IPS DF 6.9 (cell line): ENCODE measurements around the gene TPO.
"Not testable (repeated sequence)": the region's sequence is repeated elsewhere in the genome, so short reads cannot be mapped to it uniquely, and the experiment has no call there.

Experiments
- DNase-seq: peaks from one replicate; pipeline ENCODE4 v3.0.0-alpha.2; 2013; ENCODE audit warnings: low read depth, low spot score
- H3K27ac ChIP-seq: one replicate; pipeline ENCODE4 v1.5.1; 2013; ENCODE audit warnings: low read length, control low read depth
- H3K27me3 ChIP-seq: 2 replicates; pipeline ENCODE4 v1.6.1; 2013; ENCODE audit warnings: mild to moderate bottlenecking, low read length; ENCODE audit not compliant: control insufficient read depth, insufficient read depth
- H3K36me3 ChIP-seq: 2 replicates; pipeline ENCODE4 v1.6.1; 2013; ENCODE audit warnings: low read length; ENCODE audit not compliant: control insufficient read depth, insufficient read depth
- H3K4me1 ChIP-seq: 2 replicates; pipeline ENCODE4 v1.6.1; 2013; ENCODE audit warnings: low read length; ENCODE audit not compliant: control insufficient read depth, insufficient read depth
- H3K4me3 ChIP-seq: 2 replicates; pipeline ENCODE4 v1.5.1; 2013; ENCODE audit warnings: mild to moderate bottlenecking, low read length
- H3K9me3 ChIP-seq: 2 replicates; pipeline ENCODE4 v1.6.1; 2013; ENCODE audit warnings: low read length, inconsistent platforms; ENCODE audit not compliant: control insufficient read depth, insufficient read depth
- WGBS: extraction: QIAGEN DNeasy Blood & Tissue Kit; methylation state at CpG from one replicate; pipeline ENCODE4 v1.1.7; 2013; ENCODE audit warnings: mixed read lengths, missing lambda C conversion rate; ENCODE audit not compliant: insufficient read length, insufficient coverage; 5-methylcytosine and 5-hydroxymethylcytosine counted together

The TPO gene

DNA sequence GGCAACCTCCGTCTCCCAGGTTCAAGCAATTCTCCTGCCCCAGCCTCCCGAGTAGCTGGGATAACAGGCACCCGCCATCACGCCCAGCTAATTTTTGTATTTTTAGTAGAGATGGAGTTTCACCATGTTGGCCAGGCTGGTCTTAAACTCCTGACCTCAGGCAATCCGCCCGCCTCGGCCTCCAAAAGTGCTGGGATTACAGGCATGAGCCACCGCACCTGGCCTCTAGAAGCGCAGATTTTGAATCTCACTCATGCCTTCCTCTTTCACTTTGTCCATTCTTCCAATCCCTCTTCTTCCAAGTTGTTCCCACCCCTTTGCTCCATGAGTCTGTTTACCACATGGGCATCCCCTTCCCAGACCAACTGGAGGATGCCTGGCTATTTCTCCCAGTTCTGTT, 79.0 kb downstream of the TPO start:
- not testable (repeated sequence) for H3K4me1 ChIP-seq

DNA sequence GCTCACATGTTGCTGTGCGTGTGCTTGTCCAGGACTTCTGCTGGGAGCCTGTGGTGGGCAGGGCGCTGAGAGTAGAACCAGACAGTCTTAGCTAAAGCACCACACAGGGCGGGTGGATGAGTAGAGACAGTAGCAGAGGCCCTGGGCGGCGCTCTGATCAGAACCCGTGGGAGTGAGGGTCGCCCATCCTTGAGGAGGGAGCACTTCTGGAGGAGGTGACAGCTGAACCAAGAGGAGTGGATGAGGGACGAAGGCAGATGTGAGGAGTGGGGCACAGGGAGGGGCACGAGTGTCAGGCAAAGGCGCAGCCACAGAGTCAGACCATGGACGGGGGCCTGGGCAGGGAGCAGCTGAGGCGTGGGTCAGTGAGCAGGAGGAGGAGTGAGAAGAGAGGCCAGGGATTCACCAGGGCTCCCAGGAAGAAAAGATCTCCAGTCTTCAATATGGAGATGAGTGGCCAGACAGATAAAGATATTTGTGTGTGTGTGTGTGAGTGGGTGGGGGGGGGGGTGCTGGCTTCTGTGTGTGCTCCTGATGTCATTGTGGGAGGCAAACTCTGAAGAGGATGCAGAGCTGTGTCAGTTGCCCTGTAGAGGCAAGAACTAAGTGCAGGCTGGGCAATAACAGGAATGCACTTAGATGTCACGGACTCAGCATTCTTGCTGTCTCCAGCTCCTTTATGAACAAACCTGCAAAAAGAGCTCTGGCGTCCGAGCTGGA, 79.6 kb downstream of the TPO start:
- Histone ChIP-seq H3K4me3 (no peak overlapping the region), H3K27me3 (no peaks in the 10 kb centered on the region), H3K36me3 (no peaks in the 10 kb centered on the region; the same call in 1 of the 2 replicates), H3K27ac (no peak overlapping the region), H3K9me3 (no peaks in the 10 kb centered on the region), H3K4me1 (no peaks in the 10 kb centered on the region)
- no CpG with 5 or more reads among the region's 15 CpGs for WGBS
- no peak for DNase-seq

More for the DNA sequence above, 79.0 kb downstream of the TPO start:
- DNase-seq, H3K27ac ChIP-seq, H3K36me3 ChIP-seq, H3K9me3 ChIP-seq, H3K27me3 ChIP-seq, H3K4me3 ChIP-seq: not testable (repeated sequence)
- no CpG with 5 or more reads among the region's 9 CpGs for WGBS

DNA sequence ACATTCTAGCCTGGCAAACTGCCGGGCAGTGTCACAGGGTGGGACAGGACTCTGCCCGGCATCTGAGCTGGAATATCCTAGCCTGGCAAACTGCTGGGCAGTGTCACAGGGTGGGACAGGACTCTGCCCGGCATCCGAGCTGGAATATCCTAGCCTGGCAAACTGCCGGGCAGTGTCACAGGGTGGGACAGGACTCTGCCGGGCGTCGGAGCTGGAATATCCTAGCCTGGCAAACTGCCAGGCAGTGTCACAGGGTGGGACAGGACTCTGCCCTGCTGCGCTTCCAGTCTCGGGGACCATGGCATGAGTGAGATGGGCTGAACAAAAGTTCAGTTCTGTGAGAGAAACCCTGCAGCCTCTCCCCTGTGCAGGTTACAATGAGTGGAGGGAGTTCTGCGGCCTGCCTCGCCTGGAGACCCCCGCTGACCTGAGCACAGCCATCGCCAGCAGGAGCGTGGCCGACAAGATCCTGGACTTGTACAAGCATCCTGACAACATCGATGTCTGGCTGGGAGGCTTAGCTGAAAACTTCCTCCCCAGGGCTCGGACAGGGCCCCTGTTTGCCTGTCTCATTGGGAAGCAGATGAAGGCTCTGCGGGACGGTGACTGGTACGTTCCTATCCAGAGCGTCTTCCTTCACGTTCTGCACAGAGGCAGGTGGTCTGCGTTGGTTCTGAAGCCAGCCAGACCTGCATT, 80.3 kb downstream of the TPO start:
- no peaks in the 10 kb centered on the region for H3K4me1 ChIP-seq

DNA sequence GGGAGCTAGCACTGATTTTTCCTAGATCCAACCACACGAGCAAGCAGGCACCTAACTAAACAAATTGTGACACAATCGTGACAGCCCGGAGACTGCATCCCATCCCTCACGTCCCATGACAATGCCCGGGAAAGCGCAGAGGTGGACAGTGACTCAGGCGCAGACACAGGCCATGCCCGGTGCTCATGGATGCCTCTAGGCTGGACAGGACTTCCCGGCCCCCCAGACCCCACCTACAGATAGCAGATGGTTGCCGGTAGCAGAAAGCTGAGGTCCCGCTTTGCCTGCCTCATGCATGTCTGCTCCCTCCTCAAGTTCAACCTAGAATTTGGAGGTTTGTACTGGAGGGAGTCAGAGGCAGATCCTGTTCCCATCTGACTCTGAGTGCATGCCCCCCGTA, 81.0 kb downstream of the TPO start:
- WGBS, result no CpG with 5 or more reads among the region's 12 CpGs
- no peaks in the 10 kb centered on the region for H3K4me1 ChIP-seq
- no peaks in the 10 kb centered on the region; the same call in 1 of the 2 replicates for H3K36me3 ChIP-seq
- no peaks in the 10 kb centered on the region for H3K27me3 ChIP-seq
- no peak overlapping the region for H3K27ac ChIP-seq
- H3K9me3 ChIP-seq, result no peaks in the 10 kb centered on the region
- DNase-seq, result no peak
- H3K4me3 ChIP-seq, result no peak overlapping the region

More for the DNA sequence above, 80.3 kb downstream of the TPO start:
- Histone ChIP-seq H3K27ac (no peak overlapping the region), H3K4me3 (no peak overlapping the region), H3K36me3 (no peaks in the 10 kb centered on the region; the same call in 1 of the 2 replicates), H3K27me3 (no peaks in the 10 kb centered on the region), H3K9me3 (no peaks in the 10 kb centered on the region)
- DNase-seq, result no peak
- no CpG with 5 or more reads among the region's 24 CpGs for WGBS

DNA sequence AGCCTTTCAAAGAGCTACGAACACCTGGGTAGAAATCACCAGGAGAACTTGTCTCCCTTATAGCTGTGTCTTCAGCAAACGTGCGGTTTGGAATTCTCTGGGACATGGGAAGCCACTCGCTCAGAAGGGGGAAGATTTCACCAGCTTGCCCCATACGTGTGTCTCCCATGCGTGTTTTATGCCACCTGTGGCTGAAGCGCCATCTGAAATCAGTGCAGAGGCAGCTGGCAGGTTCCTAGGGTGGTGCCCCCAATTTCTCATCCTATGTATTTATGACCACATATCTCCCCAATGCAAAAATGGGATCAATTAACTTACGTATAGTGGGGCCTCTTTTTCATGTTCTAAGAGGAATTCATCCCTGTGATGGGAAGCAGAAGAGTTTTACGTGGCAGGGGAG, 81.6 kb downstream of the TPO start:
- WGBS, result no CpG with 5 or more reads among the region's 9 CpGs
- Histone ChIP-seq H3K9me3 (no peaks in the 10 kb centered on the region), H3K27ac (no peak overlapping the region), H3K36me3 (no peaks in the 10 kb centered on the region; the same call in 1 of the 2 replicates), H3K27me3 (no peaks in the 10 kb centered on the region), H3K4me3 (no peak overlapping the region), H3K4me1 (no peaks in the 10 kb centered on the region)
- no peak for DNase-seq

DNA sequence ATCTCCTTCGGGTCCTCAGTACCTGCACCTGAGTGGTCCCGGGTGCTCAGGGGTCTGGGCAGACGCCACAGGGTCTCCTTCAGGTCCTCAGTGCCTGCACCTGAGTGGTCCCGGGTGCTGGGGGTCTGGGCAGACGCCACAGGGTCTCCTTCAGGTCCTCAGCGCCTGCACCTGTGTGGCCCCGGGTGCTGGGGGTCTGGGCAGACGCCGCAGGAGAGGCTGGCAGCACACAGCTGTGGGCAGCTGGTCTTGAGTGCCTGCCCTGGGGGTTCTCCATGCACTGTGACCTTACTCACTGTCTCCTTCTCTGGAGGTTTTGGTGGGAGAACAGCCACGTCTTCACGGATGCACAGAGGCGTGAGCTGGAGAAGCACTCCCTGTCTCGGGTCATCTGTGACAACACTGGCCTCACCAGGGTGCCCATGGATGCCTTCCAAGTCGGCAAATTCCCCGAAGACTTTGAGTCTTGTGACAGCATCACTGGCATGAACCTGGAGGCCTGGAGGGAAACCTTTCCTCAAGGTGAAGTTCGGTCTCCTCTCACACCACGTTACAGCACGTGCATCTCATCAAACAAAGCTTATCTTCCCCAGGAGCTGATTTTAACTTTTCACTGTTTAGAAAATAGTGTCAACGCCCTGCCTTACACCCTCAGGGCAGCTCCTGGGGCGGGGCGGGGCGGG, 82.6 kb downstream of the TPO start:
- no CpG with 5 or more reads among the region's 22 CpGs for WGBS
- Histone ChIP-seq H3K27ac (no peak overlapping the region), H3K36me3 (no peaks in the 10 kb centered on the region; the same call in 1 of the 2 replicates), H3K9me3 (no peaks in the 10 kb centered on the region), H3K4me1 (no peaks in the 10 kb centered on the region), H3K27me3 (no peaks in the 10 kb centered on the region), H3K4me3 (no peak overlapping the region)
- DNase-seq, result no peak

DNA sequence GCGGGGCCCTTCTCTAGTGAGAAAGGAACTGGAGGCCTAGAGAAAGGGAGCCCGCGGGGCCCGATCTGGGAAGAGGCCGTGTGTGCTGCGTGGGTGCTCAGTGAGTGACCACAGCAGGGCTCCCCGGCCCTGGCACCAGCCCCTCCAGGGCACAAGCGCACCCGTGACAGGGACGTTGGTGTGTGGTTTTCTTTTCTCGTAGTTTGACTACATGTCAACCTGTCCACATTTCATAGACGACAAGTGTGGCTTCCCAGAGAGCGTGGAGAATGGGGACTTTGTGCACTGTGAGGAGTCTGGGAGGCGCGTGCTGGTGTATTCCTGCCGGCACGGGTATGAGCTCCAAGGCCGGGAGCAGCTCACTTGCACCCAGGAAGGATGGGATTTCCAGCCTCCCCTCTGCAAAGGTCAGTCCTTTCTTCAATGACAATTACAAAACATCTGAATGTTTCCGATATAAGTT, 83.1 kb downstream of the TPO start:
- no peak for DNase-seq
- H3K36me3 ChIP-seq, result no peaks in the 10 kb centered on the region; the same call in 1 of the 2 replicates
- H3K4me3 ChIP-seq, result no peak overlapping the region
- no peaks in the 10 kb centered on the region for H3K27me3 ChIP-seq
- no peak overlapping the region for H3K27ac ChIP-seq
- no peaks in the 10 kb centered on the region for H3K4me1 ChIP-seq
- WGBS, result no CpG with 5 or more reads among the region's 19 CpGs
- H3K9me3 ChIP-seq, result no peaks in the 10 kb centered on the region

DNA sequence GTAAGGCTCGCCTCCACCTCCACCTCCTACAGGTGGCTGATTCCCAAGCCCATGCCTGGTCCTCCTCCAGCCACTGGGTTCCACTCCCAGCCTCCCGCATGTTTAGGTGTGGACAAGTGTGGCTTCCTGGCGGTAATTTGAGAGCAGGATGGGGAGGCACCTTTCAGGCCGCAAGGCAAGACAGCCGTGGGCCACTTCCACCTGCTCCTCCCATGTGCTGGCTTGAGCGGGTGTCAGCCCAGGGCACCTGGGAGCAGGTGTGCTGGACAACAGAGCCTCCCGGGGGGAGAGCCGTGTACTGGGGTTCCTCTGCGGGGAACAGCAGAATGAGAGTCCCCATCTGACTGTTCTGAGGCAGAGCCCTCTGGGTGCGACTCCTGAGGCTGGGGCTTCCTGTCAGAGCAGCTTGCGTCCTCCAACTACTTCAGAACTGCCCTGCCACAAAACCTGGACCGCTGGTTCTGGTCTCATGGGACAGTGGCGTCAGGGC, 83.9 kb downstream of the TPO start:
- H3K27ac ChIP-seq, result no peak overlapping the region
- no CpG with 5 or more reads among the region's 13 CpGs for WGBS
- H3K4me3 ChIP-seq, result no peak overlapping the region

DNA sequence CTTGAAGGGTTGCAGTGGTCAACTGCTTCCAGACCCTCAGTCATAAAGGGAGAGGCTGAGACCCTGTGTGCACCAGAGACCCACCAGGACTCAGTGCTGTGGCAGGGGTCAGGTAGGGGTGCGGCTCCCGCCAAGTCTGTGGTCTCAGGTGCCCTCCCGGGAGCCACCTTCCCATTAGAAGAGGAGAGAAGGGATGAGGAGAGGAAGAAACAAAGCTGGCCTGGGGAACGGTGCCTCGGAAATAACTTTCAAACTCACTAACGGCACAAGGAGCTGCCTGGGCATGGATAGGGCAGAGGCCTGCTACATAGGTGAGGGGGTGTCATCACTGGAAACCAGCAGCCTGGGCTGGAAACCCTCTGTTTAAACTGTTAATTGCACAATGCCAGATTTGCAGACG, 84.9 kb downstream of the TPO start:
- Histone ChIP-seq H3K4me1 (no peaks in the 10 kb centered on the region), H3K9me3 (no peaks in the 10 kb centered on the region), H3K27me3 (no peaks in the 10 kb centered on the region), H3K36me3 (no peaks in the 10 kb centered on the region; the same call in 1 of the 2 replicates), H3K4me3 (no peak overlapping the region), H3K27ac (no peak overlapping the region)
- DNase-seq, result no peak
- no CpG with 5 or more reads among the region's 7 CpGs for WGBS

More for the DNA sequence above, 83.9 kb downstream of the TPO start:
- Histone ChIP-seq H3K27me3 (no peaks in the 10 kb centered on the region), H3K4me1 (no peaks in the 10 kb centered on the region), H3K36me3 (no peaks in the 10 kb centered on the region; the same call in 1 of the 2 replicates), H3K9me3 (no peaks in the 10 kb centered on the region)
- no peak for DNase-seq

DNA sequence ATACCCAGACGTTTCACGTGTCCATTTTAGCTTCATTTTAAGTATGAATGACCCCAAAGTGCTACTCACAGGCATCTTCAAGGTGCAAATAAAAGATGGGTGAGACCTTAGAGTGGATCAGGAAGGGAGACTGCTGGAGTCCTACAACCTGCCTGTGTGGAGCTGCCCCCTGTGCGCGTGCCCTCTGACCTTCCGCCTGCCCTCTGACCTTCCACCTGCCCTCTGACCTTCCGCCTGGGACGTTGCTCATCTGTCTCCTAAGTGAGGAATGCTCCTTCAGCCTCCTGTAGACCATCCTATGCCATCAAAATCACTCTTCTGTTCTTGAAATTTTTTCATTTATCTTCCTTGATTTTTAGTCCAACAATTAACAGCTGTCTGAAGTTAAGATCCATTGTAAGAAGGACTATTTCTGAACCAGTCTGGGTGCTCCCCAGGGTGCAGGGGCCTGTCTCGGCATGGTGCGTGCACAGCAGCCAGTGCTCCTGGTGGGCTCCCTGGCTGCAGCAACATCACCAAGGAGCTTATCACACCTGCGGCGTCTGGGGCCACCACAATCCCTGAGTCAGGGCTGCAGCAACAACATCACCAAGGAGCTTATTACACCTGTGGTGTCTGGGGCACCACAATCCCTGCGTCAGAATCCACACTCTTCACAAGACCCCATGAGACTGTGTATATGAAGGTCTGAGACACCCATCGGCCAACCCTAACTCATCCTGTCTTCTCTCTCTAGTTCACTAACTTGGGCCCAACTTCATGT, 86.0 kb downstream of the TPO start:
- no peak overlapping the region for H3K27ac ChIP-seq
- no peaks in the 10 kb centered on the region for H3K4me1 ChIP-seq
- H3K4me3 ChIP-seq, result no peak overlapping the region
- no peaks in the 10 kb centered on the region for H3K27me3 ChIP-seq
- no CpG with 5 or more reads among the region's 13 CpGs for WGBS
- H3K36me3 ChIP-seq, result no peaks in the 10 kb centered on the region; the same call in 1 of the 2 replicates
- no peak for DNase-seq
- H3K9me3 ChIP-seq, result no peaks in the 10 kb centered on the region
